GM23248 (cell line): Measurements from ENCODE around the gene GLT8D2.

Experiments
- EZH2 ChIP-seq: fragments of 200-600 bp; sonication (generic); IDR thresholded peaks from 2 replicates; pipeline ENCODE4 v1.6.1; 2018; ENCODE audit warnings: antibody characterized with exemption, mild to moderate bottlenecking; ENCODE audit not compliant: insufficient read depth, poor library complexity, severe bottlenecking
- EZH2phosphoT487 ChIP-seq: fragments of 200-600 bp; sonication (generic); IDR thresholded peaks from 2 replicates; pipeline ENCODE4 v1.6.1; 2018; ENCODE audit warnings: antibody characterized with exemption, moderate library complexity, mild to moderate bottlenecking, low read depth; ENCODE audit not compliant: insufficient read depth

DNA sequence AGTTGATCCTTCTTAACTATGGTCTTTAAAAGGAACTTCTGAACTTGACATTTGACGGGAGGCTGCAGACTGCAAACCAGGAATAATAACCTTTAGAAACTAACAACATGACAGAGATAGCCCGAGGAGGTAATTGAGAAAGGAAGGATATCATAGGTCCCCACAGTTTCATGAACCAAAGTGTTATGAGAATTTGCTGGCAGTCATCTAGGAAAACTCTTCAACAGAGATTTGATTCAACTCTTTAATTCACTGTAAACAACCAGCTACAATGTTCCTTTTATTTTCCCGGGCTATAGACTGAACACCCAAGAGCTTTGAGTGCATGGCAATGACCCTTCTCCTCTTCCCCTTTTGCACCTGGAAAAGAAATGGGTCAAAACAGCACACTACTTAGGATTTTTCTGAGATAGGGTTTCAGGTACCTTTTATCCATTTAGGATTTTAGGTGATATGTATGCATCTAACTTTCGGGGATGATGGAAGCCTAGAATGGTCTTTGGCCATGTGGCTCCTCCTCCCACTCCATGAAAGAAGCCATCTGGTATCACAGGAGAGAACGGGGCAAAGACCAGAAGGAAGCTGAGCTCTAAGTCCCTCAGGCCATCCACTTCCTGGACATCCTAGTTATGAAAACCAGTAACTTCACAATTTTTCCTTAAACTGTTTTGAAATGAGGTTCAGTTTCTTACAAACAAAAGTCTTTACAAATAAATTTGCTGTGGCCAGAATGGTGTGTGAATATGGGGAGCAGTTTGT is 23.0 kb downstream of the GLT8D2 start:
- TF ChIP-seq EZH2phosphoT487: no peak
- no peak for TF ChIP-seq EZH2
